Mesenchymal stem cell (in vitro differentiated cells and primary cell): ENCODE measurements around the gene HMGCL.

ENCODE experiments used
- DNase-seq: peaks from one replicate; pipeline ENCODE4 v3.0.0-alpha.2; 2013
- H2AFZ ChIP-seq: one replicate; pipeline ENCODE4 v1.6.1; 2013; ENCODE audit warnings: low read depth, mild to moderate bottlenecking, control low read depth, inconsistent platforms, low read length, moderate library complexity
- H2AK5ac ChIP-seq: 2 replicates; pipeline ENCODE4 v1.6.1; 2013; ENCODE audit warnings: low read length, moderate library complexity, mild to moderate bottlenecking, inconsistent platforms; ENCODE audit not compliant: severe bottlenecking
- H2BK120ac ChIP-seq: one replicate; pipeline ENCODE4 v1.6.1; 2013; ENCODE audit warnings: low read depth, mild to moderate bottlenecking, inconsistent platforms, low read length, moderate library complexity
- H2BK12ac ChIP-seq, 2 experiments: one replicate each; pipeline ENCODE4 v1.6.1; 2013; ENCODE audit warnings: inconsistent platforms in 2 of 2, low read length in 2 of 2, mild to moderate bottlenecking in 2 of 2, moderate library complexity in 2 of 2, control low read depth in 1 of 2
- H2BK15ac ChIP-seq: one replicate; pipeline ENCODE4 v1.6.1; 2013; ENCODE audit warnings: mild to moderate bottlenecking, low read depth, inconsistent platforms; ENCODE audit not compliant: poor library complexity, severe bottlenecking
- H2BK5ac ChIP-seq: 2 replicates; pipeline ENCODE4 v1.6.1; 2013; ENCODE audit warnings: low read depth, mild to moderate bottlenecking, low read length, control low read depth, inconsistent platforms; ENCODE audit not compliant: poor library complexity, severe bottlenecking
- H3K14ac ChIP-seq, 2 experiments: one replicate each; pipeline ENCODE4 v1.6.1; 2013; ENCODE audit warnings: inconsistent platforms in 2 of 2, low read length in 2 of 2, control low read depth in 1 of 2, mild to moderate bottlenecking in 1 of 2, moderate library complexity in 1 of 2
- H3K18ac ChIP-seq, 2 experiments: one replicate each; pipeline ENCODE4 v1.6.1; 2013; ENCODE audit warnings: inconsistent platforms in 2 of 2, low read length in 2 of 2, control low read depth in 1 of 2, low read depth in 1 of 2, mild to moderate bottlenecking in 1 of 2
- H3K23ac ChIP-seq, 2 experiments: one replicate each; pipeline ENCODE4 v1.6.1; 2013; ENCODE audit warnings: inconsistent platforms in 2 of 2, low read length in 2 of 2, mild to moderate bottlenecking in 2 of 2, moderate library complexity in 2 of 2, control low read depth in 1 of 2
- H3K27ac ChIP-seq: 2 replicates; pipeline ENCODE4 v1.5.1; 2013; ENCODE audit warnings: mild to moderate bottlenecking, moderate library complexity, low read length, control low read depth, inconsistent platforms; ENCODE audit not compliant: poor library complexity, severe bottlenecking
- H3K27me3 ChIP-seq, 2 experiments: 2 replicates each; pipeline versions ENCODE4 v1.6.1 to v1.7.0; 2013; ENCODE audit warnings: low read length in 2 of 2, mild to moderate bottlenecking in 2 of 2, moderate library complexity in 2 of 2, control low read depth in 1 of 2, inconsistent platforms in 1 of 2; ENCODE audit not compliant: control insufficient read depth in 1 of 2, insufficient read depth in 1 of 2
- H3K36me3 ChIP-seq, 2 experiments: 2 replicates each; pipeline versions ENCODE4 v1.6.1 to v1.7.0; 2013; ENCODE audit warnings: low read length in 2 of 2, control low read depth in 1 of 2, inconsistent platforms in 1 of 2, low read depth in 1 of 2, mild to moderate bottlenecking in 1 of 2; ENCODE audit not compliant: insufficient read depth in 2 of 2, control insufficient read depth in 1 of 2
- H3K4ac ChIP-seq, 2 experiments: one replicate each; pipeline ENCODE4 v1.6.1; 2013; ENCODE audit warnings: inconsistent platforms in 2 of 2, low read length in 2 of 2, mild to moderate bottlenecking in 2 of 2, moderate library complexity in 2 of 2, control low read depth in 1 of 2, low read depth in 1 of 2
- H3K4me1 ChIP-seq: 2 replicates; pipeline ENCODE4 v1.6.1; 2013; ENCODE audit warnings: low read depth, low read length, control low read depth; ENCODE audit not compliant: control insufficient read depth, insufficient read depth
- H3K4me2 ChIP-seq: 2 replicates; pipeline ENCODE4 v1.6.1; 2013; ENCODE audit warnings: low read length, mild to moderate bottlenecking, inconsistent platforms; ENCODE audit not compliant: poor library complexity, severe bottlenecking
- H3K4me3 ChIP-seq, 2 experiments: 2 replicates each; pipeline versions ENCODE4 v1.5.1 to v1.7.0; 2013; ENCODE audit warnings: low read length in 2 of 2, mild to moderate bottlenecking in 2 of 2, control low read depth in 1 of 2, low read depth in 1 of 2; ENCODE audit not compliant: insufficient read depth in 1 of 2
- H3K79me1 ChIP-seq: replicated peaks from 2 replicates; pipeline ENCODE4 v1.6.1; 2013; ENCODE audit warnings: mild to moderate bottlenecking, control low read depth, low read length, inconsistent platforms; ENCODE audit not compliant: poor library complexity, severe bottlenecking
- H3K9ac ChIP-seq: 2 replicates; pipeline ENCODE4 v1.7.0; 2013; ENCODE audit warnings: mild to moderate bottlenecking, low read length, moderate library complexity
- H3K9me3 ChIP-seq: 2 replicates; pipeline ENCODE4 v1.7.0; 2013; ENCODE audit warnings: mild to moderate bottlenecking, low read length; ENCODE audit not compliant: control insufficient read depth
- H4K8ac ChIP-seq: one replicate; pipeline ENCODE4 v1.6.1; 2013; ENCODE audit warnings: inconsistent platforms, mild to moderate bottlenecking, low read length, moderate library complexity
- H4K91ac ChIP-seq: one replicate; pipeline ENCODE4 v1.6.1; 2013; ENCODE audit warnings: mild to moderate bottlenecking, low read length, inconsistent platforms
- WGBS: methylation state at CpG from one replicate; pipeline ENCODE4 v1.1.7; 2013; ENCODE audit warnings: mixed read lengths; 5-methylcytosine and 5-hydroxymethylcytosine counted together

The HMGCL gene

GRCh38 chr1:23823767-23824166 is 1.5 kb downstream of the HMGCL start:
- no peak overlapping the region for H4K8ac ChIP-seq
- H3K4ac ChIP-seq: no peak overlapping the region
- peaks cover 3% of the 10 kb centered on the region for H3K4me1 ChIP-seq
- peak overlapping the region; percentile 9 for H2AK5ac ChIP-seq
- H2BK5ac ChIP-seq: no peak overlapping the region
- DNase-seq: no peak
- H4K91ac ChIP-seq: no peak overlapping the region
- H2AFZ ChIP-seq: no peak overlapping the region
- 91% methylated on average over 7 of the region's 7 CpGs for WGBS
- H3K4me2 ChIP-seq: no peak overlapping the region
- H3K9me3 ChIP-seq: no peaks in the 10 kb centered on the region
- H3K14ac ChIP-seq: no peak overlapping the region
- H3K9ac ChIP-seq: peak overlapping the region; percentile 100
- H3K79me1 ChIP-seq: peaks cover 20% of the 10 kb centered on the region
- no peak overlapping the region for H2BK15ac ChIP-seq
- no peak overlapping the region for H3K27ac ChIP-seq
- H3K36me3 ChIP-seq: peaks cover 5 to 14% of the 10 kb centered on the region in 2 experiments
- H2BK12ac ChIP-seq: peak overlapping the region in 1 of 2 experiments; percentile 39
- H2BK120ac ChIP-seq: no peak overlapping the region
- no peaks in the 10 kb centered on the region for H3K27me3 ChIP-seq
- H3K4me3 ChIP-seq: peak overlapping the region in 1 of 2 experiments; percentile 100
- H3K18ac ChIP-seq: no peak overlapping the region
- H3K23ac ChIP-seq: no peak overlapping the region

- no peak overlapping the region for H3K23ac ChIP-seq
- H3K9ac ChIP-seq: no peak overlapping the region
- no peak overlapping the region for H3K4ac ChIP-seq
- no peak overlapping the region for H4K91ac ChIP-seq
- no peak overlapping the region for H2BK5ac ChIP-seq
- no peaks in the 10 kb centered on the region for H3K9me3 ChIP-seq
- H2BK15ac ChIP-seq: no peak overlapping the region
- H3K79me1 ChIP-seq: peaks cover 13% of the 10 kb centered on the region
- H3K18ac ChIP-seq: no peak overlapping the region
- H3K27me3 ChIP-seq: no peaks in the 10 kb centered on the region
- H3K27ac ChIP-seq: no peak overlapping the region
- no peak overlapping the region for H3K4me3 ChIP-seq
- H3K36me3 ChIP-seq: peaks cover 38 to 63% of the 10 kb centered on the region in 2 experiments
- H3K4me2 ChIP-seq: no peak overlapping the region
- H2BK120ac ChIP-seq: no peak overlapping the region
- H3K4me1 ChIP-seq: no peaks in the 10 kb centered on the region
- no peak overlapping the region for H3K14ac ChIP-seq
- H2AK5ac ChIP-seq: no peak overlapping the region
- H2AFZ ChIP-seq: no peak overlapping the region
- no peak overlapping the region for H4K8ac ChIP-seq
- 94% methylated on average over 2 of the region's 3 CpGs for WGBS
- no peak for DNase-seq
- H2BK12ac ChIP-seq: no peak overlapping the region
Observed at GRCh38 chr1:23817633-23818032, 7.6 kb downstream of the HMGCL start.

- no peak overlapping the region for H3K4ac ChIP-seq
- H3K4me1 ChIP-seq: no peaks in the 10 kb centered on the region
- H2BK120ac ChIP-seq: no peak overlapping the region
- no peak overlapping the region for H2AFZ ChIP-seq
- H3K4me2 ChIP-seq: no peak overlapping the region
- H4K91ac ChIP-seq: no peak overlapping the region
- no peak overlapping the region for H3K18ac ChIP-seq
- no peak overlapping the region for H3K23ac ChIP-seq
- H3K36me3 ChIP-seq: peaks cover 45 to 71% of the 10 kb centered on the region in 2 experiments
- no peak overlapping the region for H3K9ac ChIP-seq
- H4K8ac ChIP-seq: no peak overlapping the region
- no peak for DNase-seq
- H3K14ac ChIP-seq: no peak overlapping the region
- no peak overlapping the region for H2BK5ac ChIP-seq
- no peaks in the 10 kb centered on the region for H3K9me3 ChIP-seq
- no peak overlapping the region for H2BK12ac ChIP-seq
- H2AK5ac ChIP-seq: no peak overlapping the region
- H3K27ac ChIP-seq: no peak overlapping the region
- H3K27me3 ChIP-seq: no peaks in the 10 kb centered on the region
- H2BK15ac ChIP-seq: no peak overlapping the region
- H3K4me3 ChIP-seq: no peak overlapping the region
- H3K79me1 ChIP-seq: peaks cover 8% of the 10 kb centered on the region
Observed at GRCh38 chr1:23816906-23817305, 8.3 kb downstream of the HMGCL start.

GRCh38 chr1:23816361-23816760 is 8.9 kb downstream of the HMGCL start:
- no peak for DNase-seq
- no peak overlapping the region for H2BK15ac ChIP-seq
- H2BK5ac ChIP-seq: no peak overlapping the region
- WGBS: 93% methylated on average over 2 of the region's 3 CpGs
- no peaks in the 10 kb centered on the region for H3K27me3 ChIP-seq
- no peak overlapping the region for H3K4ac ChIP-seq
- no peak overlapping the region for H2AK5ac ChIP-seq
- no peak overlapping the region for H2AFZ ChIP-seq
- H3K4me3 ChIP-seq: no peak overlapping the region
- H3K9ac ChIP-seq: no peak overlapping the region
- no peak overlapping the region for H3K27ac ChIP-seq
- H3K18ac ChIP-seq: no peak overlapping the region
- H2BK12ac ChIP-seq: no peak overlapping the region
- H3K4me1 ChIP-seq: no peaks in the 10 kb centered on the region
- H3K9me3 ChIP-seq: no peaks in the 10 kb centered on the region
- no peak overlapping the region for H3K14ac ChIP-seq
- H4K91ac ChIP-seq: no peak overlapping the region
- no peak overlapping the region for H3K4me2 ChIP-seq
- no peak overlapping the region for H4K8ac ChIP-seq
- H3K23ac ChIP-seq: no peak overlapping the region
- H3K36me3 ChIP-seq: peaks cover 46 to 76% of the 10 kb centered on the region in 2 experiments
- H3K79me1 ChIP-seq: peaks cover 5% of the 10 kb centered on the region
- H2BK120ac ChIP-seq: no peak overlapping the region
